B cell (primary cell): Measurements from ENCODE around the gene TRAPPC2B.

Experiments used
- EZH2 ChIP-seq: IDR thresholded peaks from 2 replicates; pipeline ENCODE4 v1.6.1; 2012; ENCODE audit warnings: borderline replicate concordance, low read depth, mild to moderate bottlenecking, moderate library complexity, low read length; ENCODE audit not compliant: insufficient read depth, poor library complexity, severe bottlenecking
- TF ChIP-seq, protein P1 (sequence below): fragments of 200-600 bp; IDR thresholded peaks from one replicate; pipeline ENCODE4 v1.8.0; 2022; ENCODE audit warnings: antibody characterized with exemption, mild to moderate bottlenecking

GRCh38 chr19:57317503-57317902, 45.8 kb upstream of the TRAPPC2B start:
- TF ChIP-seq, protein P1, sequence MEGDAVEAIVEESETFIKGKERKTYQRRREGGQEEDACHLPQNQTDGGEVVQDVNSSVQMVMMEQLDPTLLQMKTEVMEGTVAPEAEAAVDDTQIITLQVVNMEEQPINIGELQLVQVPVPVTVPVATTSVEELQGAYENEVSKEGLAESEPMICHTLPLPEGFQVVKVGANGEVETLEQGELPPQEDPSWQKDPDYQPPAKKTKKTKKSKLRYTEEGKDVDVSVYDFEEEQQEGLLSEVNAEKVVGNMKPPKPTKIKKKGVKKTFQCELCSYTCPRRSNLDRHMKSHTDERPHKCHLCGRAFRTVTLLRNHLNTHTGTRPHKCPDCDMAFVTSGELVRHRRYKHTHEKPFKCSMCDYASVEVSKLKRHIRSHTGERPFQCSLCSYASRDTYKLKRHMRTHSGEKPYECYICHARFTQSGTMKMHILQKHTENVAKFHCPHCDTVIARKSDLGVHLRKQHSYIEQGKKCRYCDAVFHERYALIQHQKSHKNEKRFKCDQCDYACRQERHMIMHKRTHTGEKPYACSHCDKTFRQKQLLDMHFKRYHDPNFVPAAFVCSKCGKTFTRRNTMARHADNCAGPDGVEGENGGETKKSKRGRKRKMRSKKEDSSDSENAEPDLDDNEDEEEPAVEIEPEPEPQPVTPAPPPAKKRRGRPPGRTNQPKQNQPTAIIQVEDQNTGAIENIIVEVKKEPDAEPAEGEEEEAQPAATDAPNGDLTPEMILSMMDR: no peak
- TF ChIP-seq EZH2: no peak
